H1 (cell line): ENCODE data around the gene ZRANB3. TPM values are rescaled to one million over a fixed set of nuclear protein-coding genes. Genes with fewer than 3 reads are reported as not detected.

ENCODE experiments used
- CTCF ChIA-PET: fragments of 300-600 bp; sonication (Branson Sonifier 250); formaldehyde crosslinking; loops from one replicate; lab custom pipeline; 2021; ENCODE audit not compliant: partially characterized antibody; lab: Charles Lee
- POLR2A ChIA-PET: fragments of 300-600 bp; sonication (Branson Sonifier 250); formaldehyde crosslinking; loops from one replicate; lab custom pipeline; 2021; ENCODE audit warnings: inconsistent platforms; ENCODE audit not compliant: partially characterized antibody; lab: Charles Lee
- DNase-seq, 2 experiments: peaks; one replicate each; pipeline versions ENCODE4 v3.0.0 to v3.0.0-alpha.2; 2010 to 2022; ENCODE audit warnings: low spot score in 2 of 2, low read depth in 1 of 2, mixed read lengths in 1 of 2
- FAIRE-seq: peaks from 2 replicates; lab custom pipeline; 2011; peaks lifted over from hg19 to GRCh38; lab: Jason Lieb, UNC
- H2AFZ ChIP-seq: 2 replicates; pipeline ENCODE4 v1.8.1; 2012; ENCODE audit warnings: low read length, inconsistent platforms
- H2AK5ac ChIP-seq: 2 replicates; pipeline ENCODE4 v1.6.1; 2013; ENCODE audit warnings: low read depth, low read length
- H2BK120ac ChIP-seq: replicated peaks from 2 replicates; pipeline ENCODE3; 2013; ENCODE audit warnings: low read depth, low read length, inconsistent platforms
- H2BK12ac ChIP-seq: 2 replicates; pipeline ENCODE4 v1.6.1; 2013; ENCODE audit warnings: low read depth, low read length
- H2BK15ac ChIP-seq: 2 replicates; pipeline ENCODE4 v1.6.1; 2013; ENCODE audit warnings: low read length
- H2BK20ac ChIP-seq: 2 replicates; pipeline ENCODE4 v1.6.1; 2013; ENCODE audit warnings: low read length
- H2BK5ac ChIP-seq: 2 replicates; pipeline ENCODE4 v1.6.1; 2013; ENCODE audit warnings: low read depth, low read length
- H3K14ac ChIP-seq: 2 replicates; pipeline ENCODE4 v1.6.1; 2013; ENCODE audit warnings: inconsistent platforms; ENCODE audit not compliant: insufficient read length
- H3K18ac ChIP-seq: 2 replicates; pipeline ENCODE4 v1.6.1; 2013; ENCODE audit warnings: low read length; ENCODE audit errors: extremely low read depth
- H3K23ac ChIP-seq: 2 replicates; pipeline ENCODE4 v1.6.1; 2013; ENCODE audit warnings: inconsistent platforms; ENCODE audit not compliant: insufficient read length
- H3K23me2 ChIP-seq: 2 replicates; pipeline ENCODE4 v1.6.1; 2013; ENCODE audit warnings: low read depth, low read length
- H3K27ac ChIP-seq: 2 replicates; pipeline ENCODE4 v1.6.1; 2011; ENCODE audit warnings: low read depth, low read length, inconsistent platforms
- H3K27me3 ChIP-seq, 4 experiments: replicated peaks in 1 of 4; 1 replicate in 1 of 4; 2 replicates in 3 of 4; pipeline versions ENCODE4 v1.6.1 to v1.8.1; 2011 to 2013; ENCODE audit warnings: low read length in 3 of 4, mild to moderate bottlenecking in 3 of 4, inconsistent platforms in 2 of 4, mixed read lengths in 2 of 4, moderate library complexity in 1 of 4; ENCODE audit not compliant: control insufficient read depth in 3 of 4, insufficient read depth in 3 of 4; ENCODE audit errors: extremely low read depth in 1 of 4
- H3K36me3 ChIP-seq, 4 experiments: 2 replicates each; pipeline versions ENCODE4 v1.6.1 to v1.8.1; 2011 to 2013; ENCODE audit warnings: mild to moderate bottlenecking in 4 of 4, low read length in 3 of 4, moderate library complexity in 2 of 4, control low read depth in 1 of 4, inconsistent platforms in 1 of 4; ENCODE audit not compliant: insufficient read depth in 4 of 4, control insufficient read depth in 2 of 4
- H3K4ac ChIP-seq: replicated peaks from 2 replicates; pipeline ENCODE3; 2013; ENCODE audit warnings: low read length, low read depth, mixed read lengths, inconsistent platforms; ENCODE audit not compliant: insufficient read length
- H3K4me1 ChIP-seq, 4 experiments: replicated peaks in 1 of 4; 1 replicate in 1 of 4; 2 replicates in 3 of 4; pipeline versions ENCODE4 v1.6.1 to v1.8.1; 2011 to 2013; ENCODE audit warnings: low read length in 3 of 4, inconsistent platforms in 2 of 4, mixed read lengths in 1 of 4; ENCODE audit not compliant: insufficient read depth in 4 of 4, control insufficient read depth in 3 of 4
- H3K4me2 ChIP-seq, 2 experiments: 2 replicates each; pipeline versions ENCODE4 v1.6.1 to v1.8.1; 2011 to 2013; ENCODE audit warnings: low read depth in 2 of 2, low read length in 2 of 2, control low read depth in 1 of 2, inconsistent platforms in 1 of 2, mild to moderate bottlenecking in 1 of 2; ENCODE audit not compliant: insufficient read depth in 1 of 2
- H3K4me3 ChIP-seq, 4 experiments: fragments of 200-600, 300-600 bp in 1 of 4; sonication (generic), shearing (Covaris generic), sonication (Bioruptor Twin) in 1 of 4; 2 replicates each; pipeline versions ENCODE4 v1.5.1 to v1.8.1; 2011 to 2016; ENCODE audit warnings: low read length in 4 of 4, low read depth in 3 of 4, control low read depth in 2 of 4, inconsistent platforms in 2 of 4, mild to moderate bottlenecking in 2 of 4, mixed read lengths in 1 of 4, moderate library complexity in 1 of 4; ENCODE audit not compliant: insufficient read depth in 2 of 4; ENCODE audit errors: extremely low read depth in 1 of 4
- H3K56ac ChIP-seq: replicated peaks from 2 replicates; pipeline ENCODE3; 2013; ENCODE audit warnings: low read depth, mild to moderate bottlenecking, mixed read lengths, low read length, inconsistent platforms; ENCODE audit not compliant: insufficient read length
- H3K79me1 ChIP-seq: 2 replicates; pipeline ENCODE4 v1.6.1; 2013; ENCODE audit warnings: low read depth, low read length, control low read depth
- H3K79me2 ChIP-seq, 2 experiments: 2 replicates each; pipeline versions ENCODE4 v1.6.1 to v1.8.1; 2012 to 2013; ENCODE audit warnings: low read length in 2 of 2, mild to moderate bottlenecking in 2 of 2, inconsistent platforms in 1 of 2; ENCODE audit not compliant: insufficient read depth in 2 of 2, control insufficient read depth in 1 of 2
- H3K9ac ChIP-seq, 4 experiments: replicated peaks in 1 of 4; 1 replicate in 1 of 4; 2 replicates in 3 of 4; pipeline versions ENCODE4 v1.6.1 to v1.8.1; 2011 to 2013; ENCODE audit warnings: low read depth in 3 of 4, low read length in 3 of 4, control low read depth in 2 of 4, mild to moderate bottlenecking in 2 of 4, moderate library complexity in 2 of 4, inconsistent platforms in 1 of 4; ENCODE audit errors: extremely low read depth in 1 of 4
- H3K9me3 ChIP-seq, 2 experiments: 2 replicates each; pipeline versions ENCODE4 v1.6.1 to v1.8.1; 2012 to 2013; ENCODE audit warnings: mild to moderate bottlenecking in 2 of 2, moderate library complexity in 2 of 2, control low read depth in 1 of 2, inconsistent platforms in 1 of 2, low read depth in 1 of 2, low read length in 1 of 2, mixed read lengths in 1 of 2; ENCODE audit not compliant: insufficient read depth in 2 of 2
- H4K20me1 ChIP-seq, 2 experiments: replicated peaks in 1 of 2; 2 replicates each; pipeline versions ENCODE3 to v1.8.1; 2011 to 2013; ENCODE audit warnings: inconsistent platforms in 2 of 2, low read length in 2 of 2, mild to moderate bottlenecking in 1 of 2; ENCODE audit not compliant: insufficient read depth in 2 of 2, control insufficient read depth in 1 of 2
- H4K5ac ChIP-seq: 2 replicates; pipeline ENCODE4 v1.6.1; 2013; ENCODE audit warnings: low read length, low read depth, mixed read lengths, inconsistent platforms; ENCODE audit not compliant: insufficient read length
- H4K8ac ChIP-seq: 2 replicates; pipeline ENCODE4 v1.8.0; 2013; ENCODE audit warnings: mild to moderate bottlenecking, moderate library complexity, low read length, inconsistent platforms; ENCODE audit not compliant: insufficient read depth; ENCODE audit errors: extremely low read depth
- H4K91ac ChIP-seq: replicated peaks from 2 replicates; pipeline ENCODE3; 2013; ENCODE audit warnings: low read length, mixed read lengths, inconsistent platforms; ENCODE audit not compliant: insufficient read length
- CBX8 ChIP-seq: fragments of 300-800, 300-1000 bp; sonication (generic); IDR thresholded peaks from 2 replicates; pipeline ENCODE4 v1.7.1; 2016; ENCODE audit warnings: low read depth, low read length, borderline replicate concordance
- CHD1 ChIP-seq: IDR thresholded peaks from 2 replicates; pipeline ENCODE4 v1.6.1; 2012; ENCODE audit warnings: low read depth, low read length, improper control_type of control experiment
- EGR1 ChIP-seq: IDR thresholded peaks from 2 replicates; pipeline ENCODE4 v1.6.1; 2011; ENCODE audit warnings: low read depth, low read length, borderline replicate concordance
- EP300 ChIP-seq, 2 experiments: IDR thresholded peaks; 1 replicate in 1 of 2; 2 replicates in 1 of 2; pipeline ENCODE4 v1.6.1; 2011 to 2012; ENCODE audit warnings: low read depth in 2 of 2, low read length in 2 of 2, mild to moderate bottlenecking in 2 of 2, borderline replicate concordance in 1 of 2, inconsistent platforms in 1 of 2, moderate library complexity in 1 of 2
- KDM1A ChIP-seq: fragments of 200-600, 300-600 bp; sonication (generic); IDR thresholded peaks from 2 replicates; pipeline ENCODE4 v1.7.1; 2016; ENCODE audit warnings: mild to moderate bottlenecking, low read length, borderline replicate concordance
- KDM4A ChIP-seq: IDR thresholded peaks from one replicate; pipeline ENCODE4 v1.7.1; 2012; ENCODE audit warnings: low read depth, mild to moderate bottlenecking, moderate library complexity, low read length, inconsistent platforms; ENCODE audit not compliant: severe bottlenecking
- KDM5A ChIP-seq: fragments of 200-600 bp; IDR thresholded peaks from 2 replicates; pipeline ENCODE4 v1.7.1; 2012; ENCODE audit warnings: mild to moderate bottlenecking, low read length, inconsistent platforms, mixed read lengths
- NANOG ChIP-seq: IDR thresholded peaks from 2 replicates; pipeline ENCODE4 v1.6.1; 2011; ENCODE audit warnings: low read length, low read depth, mild to moderate bottlenecking, inconsistent platforms; ENCODE audit not compliant: insufficient read depth, poor library complexity, severe bottlenecking
- POLR2AphosphoS5 ChIP-seq: IDR thresholded peaks from 2 replicates; pipeline ENCODE4 v1.6.1; 2011; ENCODE audit warnings: low read depth, low read length
- POU5F1 ChIP-seq: IDR thresholded peaks from 2 replicates; pipeline ENCODE4 v1.6.1; 2011; ENCODE audit warnings: low read depth, mild to moderate bottlenecking, low read length, moderate library complexity
- RXRA ChIP-seq: IDR thresholded peaks from 2 replicates; pipeline ENCODE4 v1.6.1; 2011; ENCODE audit warnings: low read depth, mild to moderate bottlenecking, low read length, moderate library complexity; ENCODE audit not compliant: insufficient read depth
- TEAD4 ChIP-seq: IDR thresholded peaks from 2 replicates; pipeline ENCODE4 v1.6.1; 2012; ENCODE audit warnings: low read depth, low read length, inconsistent platforms, mixed read lengths
- polyA plus RNA-seq, 7 experiments: library from polyadenylated mRNA; depleted of rRNA in 3 of 7; stranded (reverse) in 5 of 7; unstranded in 2 of 7; fragments of >200 nt in 5 of 7; fragments of 200-250 nt in 2 of 7; gene quantifications; 1 replicate in 5 of 7; 2 replicates in 1 of 7; 4 replicates in 1 of 7; pipeline versions ENCODE4 v1.2.1 to v1.2.3, GENCODE V29; 2011 to 2013; ENCODE audit warnings: missing spikeins in 2 of 7, mixed read lengths in 2 of 7
- total RNA-seq: library from RNA; stranded (reverse); fragmentation: NEBNext Ultra II Directional; extraction: Animal tissue kit (Norgen Biotek cat#: 25700); gene quantifications from 2 replicates; pipeline ENCODE4 v1.2.1, GENCODE V29; 2021

Gene ZRANB3
- total and polyA plus RNA-seq, 2 of the 8 experiments (the other 6 are each of a cell fraction or from before 2014, with no cell fraction given): 4.5 to 19.3 TPM

DNA sequence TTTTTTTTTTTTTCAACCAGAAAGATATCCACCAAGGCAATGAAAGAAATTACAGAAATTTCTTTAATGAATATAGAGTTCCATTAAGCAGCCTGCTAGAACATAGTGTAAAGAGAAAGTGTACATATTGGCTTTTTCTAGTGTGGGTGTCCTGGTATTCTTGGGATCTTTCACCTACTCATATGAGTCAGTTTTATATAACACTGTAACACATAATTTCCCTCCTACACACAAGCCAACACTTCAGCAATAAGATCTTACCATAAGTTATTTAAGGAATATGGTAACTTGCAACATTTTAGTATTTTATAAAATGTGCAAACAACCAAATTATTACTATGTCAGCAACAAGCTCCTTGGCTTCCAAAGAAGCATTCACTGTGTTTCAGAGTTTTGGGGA lies 59.9 kb downstream of the ZRANB3 start:
- Histone ChIP-seq H3K23me2 (no peaks in the 10 kb centered on the region), H3K14ac (no peak overlapping the region), H2BK12ac (no peak overlapping the region), H3K79me2 (no peaks in the 10 kb centered on the region), H2AFZ (no peak overlapping the region), H4K20me1 (no peaks in the 10 kb centered on the region), H3K23ac (no peak overlapping the region), H3K27ac (no peak overlapping the region), H3K4me3 (no peak overlapping the region), H3K56ac (no peak overlapping the region), H3K4me1 (no peaks in the 10 kb centered on the region), H4K8ac (no peak overlapping the region), H3K36me3 (no peaks in the 10 kb centered on the region), H2BK120ac (no peak overlapping the region), H2BK5ac (no peak overlapping the region), H2BK15ac (no peak overlapping the region), H3K9me3 (no peaks in the 10 kb centered on the region), H4K5ac (no peak overlapping the region), H3K27me3 (no peaks in the 10 kb centered on the region), H3K18ac (no peak overlapping the region), H3K4ac (no peak overlapping the region), H4K91ac (no peak overlapping the region), H3K79me1 (no peaks in the 10 kb centered on the region), H3K4me2 (no peak overlapping the region), H2BK20ac (no peak overlapping the region), H2AK5ac (no peak overlapping the region), H3K9ac (no peak overlapping the region)
- DNase-seq (no peak), FAIRE-seq (no peak)
- TF ChIP-seq KDM4A: no peak
- no peak for TF ChIP-seq CBX8
- TF ChIP-seq CHD1: no peak
- TF ChIP-seq EP300 (IDR thresholded peaks at IDR 0.05; ENCODE audit: borderline replicate concordance in 1 of 2, low read depth in 2 of 2, low read length in 2 of 2): no peak
- TF ChIP-seq TEAD4: no peak
- no peak for TF ChIP-seq RXRA
- no peak for TF ChIP-seq EGR1
- TF ChIP-seq KDM1A: no peak
- no peak for TF ChIP-seq KDM5A
- no peak for TF ChIP-seq NANOG
- no peak for TF ChIP-seq POU5F1
- TF ChIP-seq POLR2AphosphoS5: no peak
- CTCF ChIA-PET: interaction anchor here (0.6 kb wide), 1 partner anchor 401 kb away, joined by 3 read pairs; no protein-coding TSS in a partner anchor
- POLR2A ChIA-PET: no interaction called here
